Measurements from ENCODE around the gene SPC24. TPM values are rescaled to one million over a fixed set of nuclear protein-coding genes. Genes with fewer than 3 reads are reported as not detected.

SPC24 gene
- polyA plus RNA-seq, 1 of the 3 experiments (the other 2 are of a cell fraction) = 18.9 TPM

GRCh38 chr19:11151181-11151580, 4.4 kb downstream of the SPC24 start:
- no peak overlapping the region for H3K4me3 ChIP-seq (ENCODE audit: low read depth in 2 of 2, low read length in 1 of 2)
- 93% methylated on average over 7 of the region's 7 CpGs for WGBS (ENCODE audit: low lambda C conversion rate)
- H3K9me3 ChIP-seq = no peaks in the 10 kb centered on the region
- H3K9ac ChIP-seq = no peak overlapping the region
- TF ChIP-seq CTCF (IDR thresholded peaks at IDR 0.05) (no peak), REST (IDR thresholded peaks at IDR 0.05; ENCODE audit: low read depth, low read length) (no peak), RFX5 (IDR thresholded peaks at IDR 0.05; ENCODE audit: low read length) (no peak), NRF1 (IDR thresholded peaks at IDR 0.05; ENCODE audit: low read depth, low read length) (no peak), GABPA (IDR thresholded peaks at IDR 0.05; ENCODE audit: low read depth) (no peak), RXRA (IDR thresholded peaks at IDR 0.05; ENCODE audit: borderline replicate concordance, low read depth) (no peak), ZBTB33 (IDR thresholded peaks at IDR 0.05; ENCODE audit: borderline replicate concordance, low read depth) (no peak), MXI1 (IDR thresholded peaks at IDR 0.05; ENCODE audit: low read depth, low read length) (no peak), SMC3 (IDR thresholded peaks at IDR 0.05; ENCODE audit: low read depth, low read length) (no peak), POLR2AphosphoS5 (IDR thresholded peaks at IDR 0.05; ENCODE audit: low read depth, low read length) (no peak)
- H4K20me1 ChIP-seq (ENCODE audit: insufficient read depth) = no peaks in the 10 kb centered on the region
- no peaks in the 10 kb centered on the region for H3K36me3 ChIP-seq (replicated peaks in 1 of 2; ENCODE audit: control insufficient read depth in 1 of 2, insufficient read depth in 2 of 2, low read length in 1 of 2)
- no peak overlapping the region for H3K4me2 ChIP-seq
- no peaks in the 10 kb centered on the region for H3K27me3 ChIP-seq (ENCODE audit: insufficient read depth)
- H3K27ac ChIP-seq (ENCODE audit: low read depth in 2 of 2, low read length in 1 of 2) = no peak overlapping the region
- H3K4me1 ChIP-seq (ENCODE audit: control insufficient read depth in 1 of 2, insufficient read depth in 2 of 2, low read depth in 1 of 2, low read length in 1 of 2) = peaks cover 2 to 6% of the 10 kb centered on the region in 2 experiments; a peak in 1 of 4 replicates
- H3F3A ChIP-seq (replicated peaks; ENCODE audit: insufficient read depth) = peaks cover 12% of the 10 kb centered on the region
- H3K9me2 ChIP-seq = no peaks in the 10 kb centered on the region
- CTCF ChIA-PET = interaction anchor here (1.4 to 2.3 kb wide), 3 partner anchors 13 to 25 kb away, joined by 3 to 7 read pairs (median 5); no protein-coding TSS in a partner anchor
- no peak for DNase-seq
- H2AFZ ChIP-seq (ENCODE audit: low read depth) = no peak overlapping the region
- POLR2A ChIA-PET = no interaction called here
- peaks cover 72% of the 10 kb centered on the region for H3K79me2 ChIP-seq (ENCODE audit: insufficient read depth)
